SU-DHL-6 (cell line): ENCODE measurements around the gene C7orf33.

Source experiments
- H2AFZ ChIP-seq: fragments of 200-600 bp; sonication (generic); 2 replicates; pipeline ENCODE4 v1.6.1; 2014; ENCODE audit warnings: low read depth, mild to moderate bottlenecking, moderate library complexity, mixed read lengths, antibody characterized with exemption, low read length; ENCODE audit not compliant: severe bottlenecking
- H3F3A ChIP-seq: fragments of 200-600 bp; shearing (Covaris generic); 2 replicates; pipeline ENCODE4 v1.6.0; 2016; ENCODE audit warnings: antibody characterized with exemption, mild to moderate bottlenecking; ENCODE audit not compliant: insufficient read depth
- H3K27ac ChIP-seq: fragments of 200-600 bp; sonication (generic); 2 replicates; pipeline ENCODE4 v1.5.1; 2016; ENCODE audit warnings: low read depth, mild to moderate bottlenecking, low read length, moderate library complexity, mixed read lengths
- H3K27me3 ChIP-seq: fragments of 200-600 bp; sonication (generic), shearing (Covaris generic); 2 replicates; pipeline ENCODE4 v1.6.0; 2014; ENCODE audit warnings: mild to moderate bottlenecking, low read length
- H3K36me3 ChIP-seq: fragments of 200-600 bp; sonication (generic); 2 replicates; pipeline ENCODE4 v1.6.1; 2014; ENCODE audit warnings: mild to moderate bottlenecking, low read length, mixed read lengths
- H3K4me2 ChIP-seq: fragments of 300-600, 200-600 bp; shearing (Covaris generic), sonication (generic); 2 replicates; pipeline ENCODE4 v1.6.0; 2014; ENCODE audit warnings: low read length, low read depth, mild to moderate bottlenecking; ENCODE audit not compliant: poor library complexity, severe bottlenecking
- H3K4me3 ChIP-seq: fragments of 200-600 bp; sonication (generic); 2 replicates; pipeline ENCODE4 v1.5.1; 2014; ENCODE audit warnings: antibody characterized with exemption, low read length, mild to moderate bottlenecking, mixed read lengths; ENCODE audit not compliant: insufficient read depth, poor library complexity, severe bottlenecking
- H3K79me2 ChIP-seq: fragments of 200-600 bp; sonication (generic); 2 replicates; pipeline ENCODE4 v1.6.1; 2014; ENCODE audit warnings: mild to moderate bottlenecking, low read length, moderate library complexity; ENCODE audit not compliant: insufficient read depth
- H3K9ac ChIP-seq: fragments of 200-600 bp; sonication (generic); 2 replicates; pipeline ENCODE4 v1.7.0; 2014; ENCODE audit warnings: mild to moderate bottlenecking, low read length
- H3K9me2 ChIP-seq: fragments of 200-600 bp; sonication (generic); replicated peaks from 2 replicates; pipeline ENCODE4 v1.6.1; 2014; ENCODE audit warnings: low read length; ENCODE audit not compliant: insufficient read depth
- H3K9me3 ChIP-seq: fragments of 200-600 bp; sonication (generic); 2 replicates; pipeline ENCODE4 v1.6.1; 2014; ENCODE audit warnings: low read length, mixed read lengths; ENCODE audit not compliant: insufficient read depth
- H4K20me1 ChIP-seq: fragments of 200-600 bp; sonication (generic); 2 replicates; pipeline ENCODE4 v1.6.1; 2014; ENCODE audit warnings: low read depth, mild to moderate bottlenecking, antibody characterized with exemption, low read length, moderate library complexity, mixed read lengths
- CTCF ChIP-seq: fragments of 200-600 bp; sonication (generic); IDR thresholded peaks from one replicate; pipeline ENCODE4 v1.5.1; 2017; ENCODE audit warnings: antibody characterized with exemption, mild to moderate bottlenecking, low read length, moderate library complexity; ENCODE audit not compliant: insufficient read depth, poor library complexity, severe bottlenecking
- EZH2phosphoT487 ChIP-seq: fragments of 200-600 bp; sonication (generic), shearing (Covaris generic); conservative IDR thresholded peaks from 2 replicates; pipeline ENCODE4 v1.6.1; 2018; ENCODE audit warnings: mild to moderate bottlenecking, antibody characterized with exemption, low read length, moderate library complexity, mixed read lengths

The C7orf33 gene

DNA sequence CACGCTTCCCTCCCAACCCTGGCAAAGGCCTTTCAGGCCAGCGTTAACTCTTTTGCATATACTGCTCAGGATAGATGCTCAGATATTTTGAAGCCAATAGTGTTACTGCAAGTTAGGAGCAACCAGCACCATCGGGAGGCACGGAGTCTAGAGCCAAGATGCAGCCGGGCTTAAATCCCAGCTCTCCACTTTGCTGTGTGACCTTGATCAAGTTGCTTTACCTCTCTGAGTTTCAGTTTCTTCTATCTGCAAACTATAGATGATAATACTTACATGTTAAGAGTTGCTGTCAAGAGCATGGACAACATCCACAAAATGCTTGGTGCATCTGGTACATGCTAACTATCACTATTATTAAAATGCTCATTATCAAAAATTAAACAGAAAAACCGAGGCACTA lies 45.4 kb upstream of the C7orf33 start:
- Histone ChIP-seq H2AFZ (no peak overlapping the region), H3K36me3 (no peaks in the 10 kb centered on the region), H3K4me3 (no peak overlapping the region), H3K27me3 (no peaks in the 10 kb centered on the region), H3K79me2 (no peaks in the 10 kb centered on the region), H3K27ac (no peak overlapping the region), H3K4me2 (no peak overlapping the region), H4K20me1 (no peaks in the 10 kb centered on the region), H3K9ac (no peak overlapping the region), H3K9me2 (no peaks in the 10 kb centered on the region), H3F3A (no peaks in the 10 kb centered on the region), H3K9me3 (no peaks in the 10 kb centered on the region)
- TF ChIP-seq EZH2phosphoT487 (no peak), CTCF (no peak)

DNA sequence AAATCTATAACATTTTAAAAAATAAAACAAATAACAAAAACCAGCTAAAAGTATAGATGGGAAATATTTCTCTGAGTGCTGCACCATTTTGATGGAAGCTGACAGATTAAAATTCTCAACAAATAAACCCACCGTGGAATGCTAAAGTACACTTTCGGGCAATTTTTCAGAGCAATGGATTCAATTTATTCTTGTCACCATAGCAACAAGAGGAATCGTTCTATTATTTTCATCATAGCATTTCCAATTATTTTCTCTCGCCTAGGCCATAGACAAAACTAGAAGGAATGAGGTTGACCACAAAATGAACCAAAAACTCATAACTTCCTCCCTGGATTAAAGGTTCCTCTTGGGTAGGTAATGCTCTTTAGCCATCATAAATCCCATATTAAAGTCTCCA lies 44.6 kb upstream of the C7orf33 start:
- Histone ChIP-seq H3K79me2 (no peaks in the 10 kb centered on the region), H3K36me3 (no peaks in the 10 kb centered on the region), H3K9me3 (no peaks in the 10 kb centered on the region), H3K9ac (no peak overlapping the region), H3K27me3 (no peaks in the 10 kb centered on the region), H3K4me2 (no peak overlapping the region), H3F3A (no peaks in the 10 kb centered on the region), H3K4me3 (no peak overlapping the region), H3K9me2 (no peaks in the 10 kb centered on the region), H4K20me1 (no peaks in the 10 kb centered on the region), H2AFZ (no peak overlapping the region), H3K27ac (no peak overlapping the region)
- no peak for TF ChIP-seq EZH2phosphoT487
- TF ChIP-seq CTCF: no peak

DNA sequence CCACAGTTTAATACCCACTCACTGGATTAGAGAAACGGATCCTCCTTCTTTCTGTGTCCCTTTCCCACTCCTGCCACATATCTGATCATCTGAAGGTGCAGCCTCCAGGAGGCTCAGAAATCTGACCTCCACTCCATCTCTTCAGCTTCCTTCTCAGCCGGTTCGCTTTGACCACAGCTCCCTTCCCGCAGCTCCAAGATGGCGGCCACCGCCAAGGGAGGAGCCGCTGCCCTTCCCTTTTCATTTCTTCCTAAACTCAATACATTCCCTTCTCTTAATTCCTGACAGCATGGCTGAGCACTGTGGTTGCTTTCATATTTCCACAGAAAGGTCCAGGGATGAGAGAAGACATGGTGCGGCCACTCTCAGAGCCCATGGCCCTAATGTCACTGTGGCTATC lies 43.7 kb upstream of the C7orf33 start:
- Histone ChIP-seq H3K9me2 (no peaks in the 10 kb centered on the region), H3F3A (no peaks in the 10 kb centered on the region), H3K4me2 (no peak overlapping the region), H3K27ac (no peak overlapping the region), H3K9me3 (no peaks in the 10 kb centered on the region), H3K79me2 (no peaks in the 10 kb centered on the region), H3K4me3 (no peak overlapping the region), H2AFZ (no peak overlapping the region), H4K20me1 (no peaks in the 10 kb centered on the region), H3K27me3 (no peaks in the 10 kb centered on the region), H3K36me3 (no peaks in the 10 kb centered on the region), H3K9ac (no peak overlapping the region)
- TF ChIP-seq EZH2phosphoT487: no peak
- no peak for TF ChIP-seq CTCF

- Histone ChIP-seq H3K36me3 (no peaks in the 10 kb centered on the region), H3F3A (no peaks in the 10 kb centered on the region), H3K9me2 (no peaks in the 10 kb centered on the region), H3K4me2 (no peak overlapping the region), H3K4me3 (no peak overlapping the region), H4K20me1 (no peaks in the 10 kb centered on the region), H3K9ac (no peak overlapping the region), H2AFZ (no peak overlapping the region), H3K9me3 (no peaks in the 10 kb centered on the region), H3K79me2 (no peaks in the 10 kb centered on the region), H3K27ac (no peak overlapping the region), H3K27me3 (no peaks in the 10 kb centered on the region)
- TF ChIP-seq EZH2phosphoT487: no peak
- TF ChIP-seq CTCF: no peak
These were observed 42.6 kb upstream of the C7orf33 start for GRCh38 chr7:148547951-148548350.
